Measurements from ENCODE around the gene ITPR1.
"Not testable (repeated sequence)": the region's sequence is repeated elsewhere in the genome, so short reads cannot be mapped to it uniquely, and the experiment has no call there.

The ITPR1 gene

DNA sequence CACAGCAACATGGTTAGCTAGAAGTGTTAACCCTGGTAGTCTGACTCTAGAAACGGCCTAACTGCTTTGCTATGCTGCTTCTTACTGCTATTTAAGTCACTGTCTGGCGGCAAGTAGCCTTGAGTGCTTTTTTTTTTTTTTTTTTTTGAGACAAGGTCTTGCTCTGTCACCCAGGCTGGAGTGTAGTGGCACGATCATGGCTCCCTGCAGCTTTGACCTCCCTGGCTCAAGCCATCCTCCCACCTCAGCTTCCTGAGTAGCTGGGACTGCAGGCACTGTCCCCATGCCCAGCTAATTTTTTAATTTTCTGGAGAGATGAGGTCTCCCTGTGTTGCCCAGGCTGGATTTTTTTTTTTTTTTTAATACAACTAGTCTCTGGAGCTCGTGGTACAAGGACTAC, 93.2 kb downstream of the ITPR1 start:
- H3K9me3 ChIP-seq: no peaks in the 10 kb centered on the region
- no peak overlapping the region for H3K4me3 ChIP-seq
- H3K4me1 ChIP-seq: peaks cover 4% of the 10 kb centered on the region
- H3K36me3 ChIP-seq (replicated peaks): no peaks in the 10 kb centered on the region
- in situ Hi-C loops (cut with MboI; ENCODE audit: low sequenced_read_pairs): no loop called here
- H3K27me3 ChIP-seq (ENCODE audit: low read depth): no peaks in the 10 kb centered on the region
- no peak for DNase-seq (ENCODE audit: low spot score in 2 of 2)

DNA sequence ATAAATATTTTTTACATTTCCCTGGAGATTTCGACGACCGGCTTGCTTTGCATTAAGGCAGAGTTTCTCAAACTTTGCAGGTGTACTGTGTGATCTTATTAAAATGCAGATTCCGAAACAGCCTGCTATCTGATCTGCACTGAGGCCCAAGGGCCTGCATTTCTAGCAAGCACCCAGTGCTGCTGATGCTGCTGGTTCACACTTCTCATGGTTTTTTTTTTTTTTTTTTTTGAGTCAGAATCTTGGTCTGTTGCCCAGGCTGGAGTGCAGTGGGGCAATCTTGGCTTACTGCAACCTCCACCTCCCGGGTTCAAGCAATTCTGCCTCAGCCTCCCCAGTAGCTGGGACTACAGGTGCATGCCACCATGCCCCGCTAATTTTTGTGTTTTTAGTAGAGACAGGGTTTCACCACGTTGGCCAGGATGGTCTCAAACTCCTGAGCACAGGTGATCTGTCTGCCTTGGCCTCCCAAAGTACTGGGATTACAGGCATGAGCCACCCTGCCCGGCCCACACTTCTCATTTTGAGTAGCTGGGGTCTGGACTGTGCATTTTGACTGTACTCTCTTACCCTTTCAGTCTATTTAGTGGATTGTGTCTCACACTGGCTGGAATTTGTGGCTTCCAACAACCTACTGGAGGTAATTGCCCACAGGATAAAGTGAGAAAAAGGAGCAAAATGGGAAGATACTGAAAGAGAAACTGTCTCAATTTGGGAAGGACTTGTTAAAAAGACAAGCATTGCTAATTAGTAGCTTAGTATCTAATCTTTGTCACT, 94.1 kb downstream of the ITPR1 start:
- no peaks in the 10 kb centered on the region for H3K27me3 ChIP-seq (ENCODE audit: low read depth)
- H3K4me1 ChIP-seq: no peaks in the 10 kb centered on the region
- no peak for DNase-seq (ENCODE audit: low spot score in 2 of 2)
- H3K36me3 ChIP-seq (replicated peaks): no peaks in the 10 kb centered on the region
- H3K9me3 ChIP-seq: no peaks in the 10 kb centered on the region
- in situ Hi-C loops (cut with MboI; ENCODE audit: low sequenced_read_pairs): no loop called here
- no peak overlapping the region for H3K4me3 ChIP-seq

DNA sequence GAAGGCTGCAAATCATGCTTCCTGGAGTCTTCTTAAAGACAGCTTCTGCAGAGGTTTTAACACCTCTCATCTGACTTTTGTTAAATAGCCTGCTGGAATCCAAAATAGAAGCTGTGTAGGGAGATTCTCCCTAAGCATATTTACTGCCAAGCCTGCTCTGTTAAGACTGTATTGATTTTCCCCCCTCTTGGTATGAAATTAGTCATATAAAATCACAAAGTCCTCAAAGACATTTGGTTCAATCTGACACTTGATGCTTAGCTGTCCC, 94.6 kb downstream of the ITPR1 start:
- Histone ChIP-seq H3K4me3 (no peak overlapping the region), H3K4me1 (no peaks in the 10 kb centered on the region), H3K9me3 (no peaks in the 10 kb centered on the region), H3K27me3 (ENCODE audit: low read depth) (no peaks in the 10 kb centered on the region), H3K36me3 (replicated peaks) (no peaks in the 10 kb centered on the region)
- no peak for DNase-seq (ENCODE audit: low spot score in 2 of 2)
- in situ Hi-C loops (cut with MboI; ENCODE audit: low sequenced_read_pairs): no loop called here

DNA sequence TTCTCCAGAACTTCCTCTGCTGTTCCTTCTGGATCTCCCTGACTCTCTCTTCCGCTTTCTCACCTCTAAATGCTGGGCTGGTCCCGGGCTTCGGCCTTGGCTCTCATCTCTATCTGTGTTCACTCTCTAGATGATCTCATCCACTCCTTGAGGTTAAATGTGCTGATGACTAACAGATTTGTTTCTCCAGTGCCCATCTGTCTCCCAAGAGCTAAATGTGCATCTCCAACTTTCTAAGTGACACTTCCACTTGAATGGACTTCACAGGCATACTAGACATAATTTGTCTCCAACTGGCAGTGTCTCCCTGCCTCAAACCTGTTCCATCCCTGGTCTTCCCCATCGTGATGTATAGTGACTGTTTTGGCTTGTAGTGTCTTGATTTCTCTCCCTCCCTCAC, 95.3 kb downstream of the ITPR1 start:
- in situ Hi-C loops (cut with MboI; ENCODE audit: low sequenced_read_pairs): no loop called here
- no peak for DNase-seq (ENCODE audit: low spot score in 2 of 2)
- Histone ChIP-seq H3K27me3 (ENCODE audit: low read depth) (no peaks in the 10 kb centered on the region), H3K4me3 (no peak overlapping the region), H3K9me3 (no peaks in the 10 kb centered on the region), H3K4me1 (no peaks in the 10 kb centered on the region), H3K36me3 (replicated peaks) (no peaks in the 10 kb centered on the region)

DNA sequence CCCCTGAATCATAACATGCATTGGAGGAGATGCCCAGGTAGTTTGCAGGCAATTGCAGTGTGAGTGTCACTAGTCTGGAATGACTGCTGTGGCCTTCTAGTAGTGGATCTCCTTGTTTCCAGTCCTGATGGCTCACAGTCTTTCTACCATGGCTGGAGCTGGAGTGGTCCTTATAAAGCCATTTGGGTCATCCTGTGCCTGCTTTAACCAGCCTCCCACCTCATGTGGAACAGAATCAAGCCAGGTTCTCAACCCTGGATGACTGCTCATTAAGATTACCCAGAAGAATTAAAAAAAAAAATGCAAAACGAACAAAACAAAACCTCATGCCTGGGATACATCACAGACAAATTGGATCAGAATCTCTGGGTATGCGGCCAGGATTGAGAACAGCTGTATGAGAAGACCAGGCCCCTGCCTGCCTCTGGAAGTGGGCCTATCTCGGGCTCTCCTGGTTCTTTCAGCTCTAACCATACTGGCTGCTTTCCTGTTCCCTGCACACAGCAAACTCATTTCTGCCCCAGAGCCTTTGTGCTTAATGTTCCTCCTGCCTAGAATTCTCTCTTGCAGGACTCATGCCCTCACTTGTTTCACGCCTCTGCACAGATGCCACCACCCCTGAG, 96.4 kb downstream of the ITPR1 start:
- DNase-seq (ENCODE audit: low spot score in 2 of 2): no peak
- no peaks in the 10 kb centered on the region for H3K27me3 ChIP-seq (ENCODE audit: low read depth)
- in situ Hi-C loops (cut with MboI; ENCODE audit: low sequenced_read_pairs): no loop called here
- no peaks in the 10 kb centered on the region for H3K9me3 ChIP-seq
- H3K4me1 ChIP-seq: no peaks in the 10 kb centered on the region
- no peaks in the 10 kb centered on the region for H3K36me3 ChIP-seq (replicated peaks)
- H3K4me3 ChIP-seq: no peak overlapping the region

DNA sequence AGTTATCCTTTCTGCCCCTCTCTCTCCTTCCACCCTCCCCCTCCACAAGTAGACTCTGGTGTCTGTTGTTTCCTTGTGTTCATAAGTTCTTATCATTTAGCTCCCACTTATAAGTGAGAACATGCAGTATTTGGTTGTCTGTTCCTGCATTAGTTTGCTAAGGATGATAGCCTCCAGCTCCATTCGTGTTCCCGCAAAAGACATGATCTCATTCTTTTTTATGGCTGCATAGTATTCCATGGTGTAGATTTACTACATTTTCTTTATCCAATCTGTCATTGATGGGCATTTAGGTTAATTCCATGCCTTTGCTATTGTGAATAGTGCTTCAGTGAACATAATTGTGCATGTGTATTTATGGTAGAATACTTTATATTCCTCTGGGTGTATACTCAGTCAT, 97.7 kb downstream of the ITPR1 start:
- H3K4me1 ChIP-seq; H3K9me3 ChIP-seq; DNase-seq (ENCODE audit: low spot score in 2 of 2); H3K27me3 ChIP-seq (ENCODE audit: low read depth); in situ Hi-C loops (cut with MboI; ENCODE audit: low sequenced_read_pairs); H3K4me3 ChIP-seq; H3K36me3 ChIP-seq (replicated peaks): not testable (repeated sequence)

DNA sequence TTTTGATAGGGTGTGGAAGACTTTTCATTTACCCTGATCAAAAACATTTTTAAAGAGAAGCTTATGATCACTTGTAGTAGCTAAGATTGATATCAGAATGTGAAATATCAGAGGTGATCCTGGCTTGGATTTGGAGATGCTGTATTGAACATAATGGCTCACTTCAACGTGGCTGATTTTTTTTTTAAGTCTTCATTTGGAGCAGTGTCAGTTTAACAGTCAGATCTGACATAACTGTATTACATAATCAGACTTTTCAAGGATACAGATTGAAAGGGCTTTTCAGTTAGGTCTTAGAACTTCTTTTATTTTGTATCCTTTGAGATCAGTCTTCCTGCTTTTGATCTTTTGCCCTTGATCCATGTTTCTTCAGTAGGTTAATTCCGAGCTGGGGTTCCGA, 98.5 kb downstream of the ITPR1 start:
- in situ Hi-C loops (cut with MboI; ENCODE audit: low sequenced_read_pairs): no loop called here
- Histone ChIP-seq H3K4me1 (no peaks in the 10 kb centered on the region), H3K27me3 (ENCODE audit: low read depth) (no peaks in the 10 kb centered on the region), H3K4me3 (no peak overlapping the region), H3K9me3 (no peaks in the 10 kb centered on the region), H3K36me3 (replicated peaks) (no peaks in the 10 kb centered on the region)
- DNase-seq (ENCODE audit: low spot score in 2 of 2): no peak

DNA sequence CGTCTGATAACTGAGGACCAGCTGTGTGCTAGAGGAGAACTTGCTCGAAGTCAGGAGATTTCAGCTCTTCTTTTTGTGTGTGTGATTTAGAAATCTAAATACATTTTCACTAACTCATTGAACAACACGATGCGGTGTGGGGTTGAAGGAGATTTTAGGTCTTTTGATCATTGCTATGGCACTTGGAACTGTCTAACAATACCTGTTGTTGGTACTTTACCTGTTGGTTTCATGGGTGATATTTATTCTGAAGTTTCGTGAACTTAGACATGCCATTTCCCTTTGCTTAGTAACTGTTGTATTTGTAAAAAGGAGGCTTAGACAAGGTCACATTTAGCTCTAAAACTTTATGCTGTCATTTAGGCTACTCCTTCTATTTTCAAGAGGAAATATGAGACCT, 99.9 kb downstream of the ITPR1 start:
- Histone ChIP-seq H3K27me3 (ENCODE audit: low read depth) (no peaks in the 10 kb centered on the region), H3K36me3 (replicated peaks) (no peaks in the 10 kb centered on the region), H3K4me1 (no peaks in the 10 kb centered on the region), H3K9me3 (no peaks in the 10 kb centered on the region), H3K4me3 (no peak overlapping the region)
- in situ Hi-C loops (cut with MboI; ENCODE audit: low sequenced_read_pairs): no loop called here
- DNase-seq (ENCODE audit: low spot score in 2 of 2): no peak

DNA sequence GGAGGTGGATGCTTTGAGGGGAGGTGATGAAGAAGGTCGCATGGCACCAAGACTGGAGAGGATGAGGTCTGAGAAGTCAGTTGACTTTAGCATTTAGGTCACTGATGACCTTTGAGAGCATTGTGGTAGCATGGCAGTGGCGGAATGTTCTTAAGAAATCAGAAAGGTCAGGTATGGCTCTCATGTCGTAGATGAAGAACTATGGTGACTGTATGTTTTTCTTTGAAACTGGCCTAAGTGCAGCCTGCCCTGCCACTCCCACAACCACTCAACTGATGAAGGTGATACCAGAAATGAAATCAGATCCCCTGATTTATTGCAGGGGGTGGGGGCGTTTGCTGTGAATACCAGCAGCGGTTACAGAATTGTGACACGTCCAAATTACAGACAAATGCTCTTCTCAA, 102.6 kb downstream of the ITPR1 start:
- no peaks in the 10 kb centered on the region for H3K36me3 ChIP-seq (replicated peaks)
- no peak overlapping the region for H3K4me3 ChIP-seq
- in situ Hi-C loops (cut with MboI; ENCODE audit: low sequenced_read_pairs): no loop called here
- no peaks in the 10 kb centered on the region for H3K9me3 ChIP-seq
- no peaks in the 10 kb centered on the region for H3K27me3 ChIP-seq (ENCODE audit: low read depth)
- DNase-seq (ENCODE audit: low spot score in 2 of 2): no peak
- H3K4me1 ChIP-seq: no peaks in the 10 kb centered on the region

DNA sequence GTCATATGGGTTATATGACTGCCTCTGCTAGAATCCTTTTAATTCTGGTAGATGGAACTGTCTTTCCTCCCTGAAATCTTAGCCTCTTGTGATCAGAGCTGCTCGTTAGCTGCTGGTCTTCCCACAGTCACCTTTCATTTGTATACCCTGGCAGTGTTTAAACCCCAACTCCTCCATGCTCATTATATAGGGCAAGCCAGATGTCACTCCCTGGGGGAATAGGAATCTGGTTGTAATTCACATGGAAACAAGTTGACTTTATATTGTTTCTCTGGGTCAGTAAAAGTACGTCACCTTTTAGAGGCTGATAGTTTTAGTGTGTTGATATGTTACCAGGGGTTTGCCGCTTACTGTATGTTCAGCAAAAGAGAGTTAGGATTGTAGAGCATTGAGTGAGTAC, 103.5 kb downstream of the ITPR1 start:
- Histone ChIP-seq H3K4me1 (no peaks in the 10 kb centered on the region), H3K27me3 (ENCODE audit: low read depth) (no peaks in the 10 kb centered on the region), H3K9me3 (no peaks in the 10 kb centered on the region), H3K4me3 (no peak overlapping the region), H3K36me3 (replicated peaks) (no peaks in the 10 kb centered on the region)
- in situ Hi-C loops (cut with MboI; ENCODE audit: low sequenced_read_pairs): no loop called here
- DNase-seq (ENCODE audit: low spot score in 2 of 2): no peak

DNA sequence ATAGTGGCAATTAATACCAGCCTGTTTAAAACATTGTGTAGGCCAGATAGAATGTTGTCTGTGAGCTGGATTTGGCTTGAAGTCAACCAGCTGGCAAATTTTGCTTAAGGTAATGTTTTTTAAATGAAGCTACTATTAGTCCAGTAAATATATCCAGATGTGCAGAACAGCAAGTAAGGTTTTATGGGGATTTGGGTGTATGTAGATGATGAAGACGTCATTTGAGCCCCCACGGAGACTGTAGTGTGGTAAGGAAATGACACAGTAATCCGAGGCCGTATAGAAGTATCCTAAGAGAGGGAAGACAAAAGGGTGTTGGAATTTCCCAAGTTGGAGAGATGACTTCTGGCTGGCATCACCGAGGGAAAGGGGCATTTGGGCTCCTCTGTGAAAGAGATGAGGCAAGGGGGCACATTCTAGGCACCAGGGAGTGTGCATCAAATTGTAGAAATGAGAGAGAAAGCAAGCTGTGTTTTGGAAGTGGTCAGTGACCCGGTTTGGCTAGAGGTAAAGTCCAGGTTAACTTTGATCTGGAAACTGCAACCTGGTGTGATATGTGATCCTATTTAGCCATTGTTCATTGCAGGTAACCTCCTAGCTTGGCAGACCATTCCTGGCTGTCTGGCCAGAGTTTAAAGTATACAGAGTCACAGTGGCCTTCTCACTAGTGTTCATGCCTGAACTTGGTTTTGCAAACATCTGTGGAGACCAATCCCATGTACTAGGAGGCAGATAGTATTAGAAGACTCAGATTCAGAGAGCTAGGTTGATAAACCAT, 104.2 kb downstream of the ITPR1 start:
- no peaks in the 10 kb centered on the region for H3K4me1 ChIP-seq
- in situ Hi-C loops (cut with MboI; ENCODE audit: low sequenced_read_pairs): no loop called here
- H3K9me3 ChIP-seq: no peaks in the 10 kb centered on the region
- no peaks in the 10 kb centered on the region for H3K27me3 ChIP-seq (ENCODE audit: low read depth)
- no peaks in the 10 kb centered on the region for H3K36me3 ChIP-seq (replicated peaks)
- no peak for DNase-seq (ENCODE audit: low spot score in 2 of 2)
- no peak overlapping the region for H3K4me3 ChIP-seq

DNA sequence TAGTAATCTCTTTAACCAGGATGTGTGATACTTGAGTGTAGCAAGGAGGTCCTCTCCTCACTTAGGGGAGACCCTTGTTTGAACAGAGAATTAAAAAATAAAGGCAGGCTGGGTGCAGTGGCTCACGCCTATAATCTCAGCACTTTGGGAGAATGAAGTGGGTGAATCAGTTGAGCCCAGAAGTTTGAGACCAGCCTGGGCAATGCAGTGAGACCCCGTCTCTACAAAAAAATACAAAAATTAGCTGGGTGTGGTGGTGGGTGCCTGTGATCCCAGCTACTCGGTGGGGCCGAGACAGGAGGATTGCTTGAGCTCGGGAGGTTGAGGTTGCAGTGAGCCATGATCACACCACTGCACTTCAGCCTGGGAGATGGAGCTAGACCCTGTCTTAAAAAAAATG, 105.1 kb downstream of the ITPR1 start:
- H3K36me3 ChIP-seq (replicated peaks); H3K4me3 ChIP-seq; in situ Hi-C loops (cut with MboI; ENCODE audit: low sequenced_read_pairs); H3K4me1 ChIP-seq; H3K9me3 ChIP-seq; DNase-seq (ENCODE audit: low spot score in 2 of 2); H3K27me3 ChIP-seq (ENCODE audit: low read depth): not testable (repeated sequence)

DNA sequence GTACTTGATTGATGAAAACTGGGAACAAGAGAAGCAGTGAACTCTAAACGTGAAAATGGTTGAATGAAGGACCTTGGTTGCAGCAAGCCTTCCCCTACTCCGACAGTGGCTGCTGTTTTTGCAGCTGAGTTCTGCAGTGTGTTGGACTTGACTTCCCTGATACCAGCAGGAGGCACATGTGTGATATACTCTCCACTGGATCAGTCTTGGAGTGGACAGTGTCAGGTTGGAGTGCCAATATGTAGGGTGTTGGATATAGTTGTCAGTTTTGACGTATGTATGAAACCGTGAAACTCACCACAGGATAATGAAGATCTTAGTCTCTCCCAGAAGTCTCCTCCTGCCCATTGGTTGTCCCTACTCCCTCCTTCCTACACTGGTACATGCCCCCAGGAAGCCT, 106.5 kb downstream of the ITPR1 start:
- Histone ChIP-seq H3K9me3 (no peaks in the 10 kb centered on the region), H3K4me1 (no peaks in the 10 kb centered on the region), H3K36me3 (replicated peaks) (no peaks in the 10 kb centered on the region), H3K4me3 (no peak overlapping the region), H3K27me3 (ENCODE audit: low read depth) (no peaks in the 10 kb centered on the region)
- in situ Hi-C loops (cut with MboI; ENCODE audit: low sequenced_read_pairs): no loop called here
- no peak for DNase-seq (ENCODE audit: low spot score in 2 of 2)

DNA sequence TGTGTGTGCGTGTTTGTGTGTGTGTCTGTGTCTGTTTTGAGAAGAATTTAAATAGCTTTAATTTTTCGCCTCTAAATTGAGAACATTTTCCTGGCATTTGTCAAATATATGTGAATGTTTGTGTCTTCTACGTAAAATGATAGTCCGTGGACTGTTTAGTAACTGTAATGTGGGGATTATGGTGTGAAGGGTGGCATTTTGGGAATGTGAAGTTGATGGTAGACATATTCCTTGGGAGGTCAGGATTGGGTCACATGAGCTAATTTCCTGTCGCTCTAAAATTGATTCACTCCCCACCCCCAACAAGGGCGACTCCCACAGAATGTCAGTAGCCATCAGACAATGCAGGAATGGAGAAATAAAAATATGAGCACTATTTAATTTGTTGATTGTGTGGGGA, 107.3 kb downstream of the ITPR1 start:
- H3K36me3 ChIP-seq (replicated peaks): no peaks in the 10 kb centered on the region
- no peaks in the 10 kb centered on the region for H3K27me3 ChIP-seq (ENCODE audit: low read depth)
- no peak for DNase-seq (ENCODE audit: low spot score in 2 of 2)
- H3K4me3 ChIP-seq: no peak overlapping the region
- in situ Hi-C loops (cut with MboI; ENCODE audit: low sequenced_read_pairs): no loop called here
- no peaks in the 10 kb centered on the region for H3K4me1 ChIP-seq
- H3K9me3 ChIP-seq: no peaks in the 10 kb centered on the region
